22Rv1 (cell line): ENCODE measurements around the gene LRAT.
"Not testable (repeated sequence)": the region's sequence is repeated elsewhere in the genome, so short reads cannot be mapped to it uniquely, and the experiment has no call there.

Experiments used
- H3K27ac ChIP-seq: fragments of 450-650 bp; 2 replicates; pipeline ENCODE4 v1.5.1; 2017
- CTCF ChIP-seq: fragments of 450-650 bp; IDR thresholded peaks from 2 replicates; pipeline ENCODE4 v1.5.1; 2017; ENCODE audit warnings: mild to moderate bottlenecking
- ZFX ChIP-seq: fragments of 450-650 bp; IDR thresholded peaks from 2 replicates; pipeline ENCODE4 v1.6.1; 2017; ENCODE audit warnings: antibody characterized with exemption, borderline replicate concordance

LRAT gene

GRCh38 chr4:154720618-154721267 is 23.1 kb upstream of the LRAT start:
- TF ChIP-seq CTCF (no peak), ZFX (no peak)
- no peak overlapping the region for H3K27ac ChIP-seq

GRCh38 chr4:154722262-154722661 is 21.5 kb upstream of the LRAT start:
- H3K27ac ChIP-seq = no peak overlapping the region
- TF ChIP-seq CTCF (no peak), ZFX (no peak)

GRCh38 chr4:154723601-154724000 is 20.2 kb upstream of the LRAT start:
- H3K27ac ChIP-seq = not testable (repeated sequence)

- TF ChIP-seq CTCF (no peak), ZFX (no peak)
- H3K27ac ChIP-seq = no peak overlapping the region
Measured at GRCh38 chr4:154727540-154727939, 16.3 kb upstream of the LRAT start.

- no peak overlapping the region for H3K27ac ChIP-seq
- TF ChIP-seq ZFX (no peak), CTCF (no peak)
Measured at GRCh38 chr4:154731756-154732155, 12.0 kb upstream of the LRAT start.

- no peak for TF ChIP-seq ZFX
- no peak for TF ChIP-seq CTCF
- H3K27ac ChIP-seq = no peak overlapping the region
Measured at GRCh38 chr4:154732669-154733068, 11.1 kb upstream of the LRAT start.

GRCh38 chr4:154736770-154737169 is 7.0 kb upstream of the LRAT start:
- no peak overlapping the region for H3K27ac ChIP-seq
- TF ChIP-seq ZFX = no peak

GRCh38 chr4:154738426-154738825 is 5.4 kb upstream of the LRAT start:
- TF ChIP-seq CTCF (no peak), ZFX (no peak)
- no peak overlapping the region for H3K27ac ChIP-seq
